CD4-positive, alpha-beta T cell treated with Interleukin-4 for 4 hours (primary cell): Measurements from ENCODE around the gene ANGPT4.

Source experiments
- DNase-seq: peaks from one replicate; pipeline ENCODE4 v3.0.0-alpha.2; 2020

Gene ANGPT4

DNA sequence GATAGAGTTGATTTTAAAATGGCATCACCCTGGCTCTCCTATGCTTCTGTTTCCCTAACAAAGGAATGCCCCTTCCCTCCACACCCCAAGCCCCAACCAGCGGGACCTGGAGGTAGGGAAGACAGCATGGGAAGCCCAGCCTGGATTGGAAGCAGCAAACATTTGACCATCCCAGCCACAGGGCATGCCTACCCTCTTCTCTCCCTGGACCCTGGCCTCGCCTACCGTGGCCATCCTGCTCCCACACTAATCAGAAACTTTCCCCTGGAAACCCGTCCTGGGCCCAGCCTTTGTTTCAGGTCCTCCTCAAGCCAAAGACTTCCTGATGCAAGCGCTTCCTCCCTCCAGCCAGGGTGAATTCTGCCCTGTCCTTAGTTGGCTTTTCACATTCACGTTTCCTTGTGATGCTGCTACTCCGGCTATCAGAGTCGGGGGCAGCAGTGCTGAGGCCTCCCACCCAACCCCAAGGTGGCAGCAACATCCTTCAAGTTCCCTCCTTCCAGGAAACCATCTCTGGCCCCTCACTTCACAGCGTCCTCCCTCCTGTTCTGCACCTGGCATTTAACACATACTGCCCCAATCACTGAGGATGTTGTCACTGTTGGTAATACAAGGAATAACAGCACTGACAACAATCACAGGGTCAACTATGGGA lies 18.2 kb upstream of the ANGPT4 start:
- no peak for DNase-seq

DNA sequence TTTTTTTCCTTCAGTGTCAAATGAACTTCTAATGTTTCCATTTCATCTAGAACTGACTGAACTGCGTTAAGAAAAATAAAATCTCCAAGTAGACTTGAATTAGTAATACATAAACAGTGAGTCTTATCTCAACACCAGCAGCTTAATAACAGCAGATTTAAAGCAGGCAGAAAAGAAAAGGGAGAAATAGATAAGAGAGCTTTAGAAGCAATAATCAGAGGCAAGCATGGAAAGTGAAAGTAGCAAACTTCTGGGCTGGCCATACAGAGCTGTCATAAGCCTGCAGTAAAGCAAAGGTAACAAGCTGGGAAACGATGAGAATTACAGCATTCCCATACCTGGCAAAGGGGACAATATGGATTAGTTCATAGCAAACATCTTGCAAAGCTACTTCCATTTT lies 16.9 kb upstream of the ANGPT4 start:
- DNase-seq = no peak

GRCh38 chr20:931401-931800 lies 15.3 kb upstream of the ANGPT4 start:
- DNase-seq = no peak

DNA sequence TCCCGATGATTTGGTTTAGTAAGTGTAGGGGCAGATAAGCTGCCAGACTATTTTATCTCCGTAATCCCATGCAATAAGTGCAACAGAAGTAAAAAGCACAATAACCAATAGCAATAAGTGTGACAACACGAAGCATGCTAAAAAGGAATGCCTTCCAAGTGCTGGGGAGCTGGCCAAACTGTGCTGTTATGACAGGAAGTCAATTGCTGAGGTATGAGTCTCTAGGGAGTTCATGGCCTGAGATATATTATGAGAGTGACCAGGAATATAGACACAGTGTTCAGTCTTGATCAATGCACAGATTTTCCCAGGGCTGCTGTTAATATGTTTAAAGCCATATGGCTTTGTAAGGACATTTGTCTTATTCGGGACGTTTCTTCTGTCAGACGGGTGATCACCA lies 10.5 kb upstream of the ANGPT4 start:
- DNase-seq = no peak

DNA sequence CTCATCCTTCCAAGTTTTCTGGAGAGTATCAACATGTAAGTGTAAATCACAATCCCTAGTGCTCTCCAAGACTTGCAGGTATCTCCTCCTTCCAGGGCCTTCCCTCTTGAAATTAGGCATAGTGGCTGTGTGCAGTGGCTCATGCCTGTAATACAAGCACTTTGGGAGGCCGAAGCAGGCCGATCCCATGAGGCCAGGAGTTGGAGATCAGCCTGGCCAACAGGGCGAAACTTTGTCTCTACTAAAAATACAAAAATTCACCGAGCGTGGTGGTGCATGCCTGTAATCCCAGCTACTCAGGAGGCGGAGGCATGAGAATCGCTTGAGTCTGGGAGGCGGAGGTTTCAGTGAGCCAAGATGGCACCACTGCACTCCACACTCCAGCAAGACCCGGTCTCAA lies 9.4 kb upstream of the ANGPT4 start:
- no peak for DNase-seq

- DNase-seq = no peak
Measured at GRCh38 chr20:924639-925038, 8.5 kb upstream of the ANGPT4 start.

DNA sequence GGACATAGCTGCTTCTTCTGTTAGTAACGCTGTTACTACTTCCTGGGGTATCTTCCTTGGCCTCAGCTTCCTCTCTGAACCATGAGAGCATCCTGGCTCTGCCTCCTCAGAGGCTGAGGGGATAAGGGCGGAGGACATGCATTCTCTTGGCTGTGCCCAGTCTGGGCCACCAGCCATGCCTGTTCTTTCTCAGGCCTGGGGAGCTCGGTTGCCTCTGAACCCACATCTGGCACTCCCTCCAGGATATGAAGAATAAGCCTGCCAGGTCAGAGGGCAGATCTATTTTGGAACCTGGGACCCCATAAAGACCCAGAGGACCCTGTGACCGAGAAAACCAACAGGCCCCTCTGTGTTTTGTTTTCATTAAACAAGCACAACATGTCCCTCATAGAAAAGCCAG lies 6.6 kb upstream of the ANGPT4 start:
- DNase-seq = no peak

DNA sequence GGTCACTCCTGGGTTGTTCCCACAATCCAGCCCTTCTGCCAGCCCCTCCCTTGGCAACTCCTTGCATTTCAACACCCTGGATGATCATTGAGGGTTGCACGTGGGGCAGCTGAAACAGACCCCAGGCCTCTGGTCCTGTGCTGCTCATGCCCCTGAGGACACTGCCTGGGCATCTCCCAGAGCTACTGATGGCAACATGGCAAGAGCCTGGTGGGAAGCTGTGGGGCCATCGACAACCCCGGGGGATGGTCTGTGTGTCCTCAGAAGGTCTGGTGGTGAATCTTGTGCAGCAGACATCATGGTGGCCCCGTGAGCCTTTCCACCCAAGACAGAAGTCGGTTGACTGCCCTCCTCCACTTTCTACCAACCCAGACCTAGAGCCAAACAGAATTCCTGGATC lies 4.9 kb upstream of the ANGPT4 start:
- no peak for DNase-seq

DNA sequence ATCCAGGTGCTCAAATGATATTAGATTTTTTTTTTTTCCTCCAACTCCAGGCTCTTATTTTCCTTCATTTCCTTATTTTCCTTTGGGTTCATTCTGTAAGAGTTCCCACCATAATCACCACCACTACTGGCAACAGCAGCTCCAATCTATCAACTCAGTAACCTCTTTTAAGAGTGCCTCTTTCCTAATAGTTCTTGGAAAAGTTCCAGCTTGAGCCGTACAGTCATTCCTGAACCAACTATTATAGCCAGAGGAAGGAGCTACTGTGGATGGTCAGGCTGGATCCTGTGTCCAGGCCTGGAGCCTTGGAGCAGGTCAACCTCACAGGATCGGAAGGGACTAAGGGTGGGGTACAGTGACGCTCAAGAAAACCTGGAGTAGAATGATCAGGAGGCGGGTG lies 4.2 kb upstream of the ANGPT4 start:
- no peak for DNase-seq

- no peak for DNase-seq
Measured at GRCh38 chr20:919491-919916, 3.4 kb upstream of the ANGPT4 start.

DNA sequence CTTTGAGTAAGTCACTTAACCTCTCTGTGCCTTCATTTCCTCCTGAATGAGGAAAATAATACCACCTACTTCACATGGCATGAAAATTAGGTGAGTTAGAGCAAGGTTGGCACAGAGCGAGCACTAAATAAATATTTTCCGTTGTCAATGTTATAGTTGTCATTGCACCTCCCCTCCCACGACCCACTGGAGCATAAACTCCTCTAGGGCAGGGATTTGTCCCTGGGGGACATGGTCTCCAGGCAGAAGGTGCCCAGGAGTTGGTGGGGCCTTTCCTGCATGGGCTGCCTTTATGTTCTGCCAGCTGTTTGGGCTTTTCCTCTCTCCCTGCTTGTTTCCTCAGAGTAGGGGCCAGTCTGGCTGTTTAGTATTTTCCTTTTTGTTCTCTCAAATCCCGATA lies 1.3 kb upstream of the ANGPT4 start:
- DNase-seq = no peak

DNA sequence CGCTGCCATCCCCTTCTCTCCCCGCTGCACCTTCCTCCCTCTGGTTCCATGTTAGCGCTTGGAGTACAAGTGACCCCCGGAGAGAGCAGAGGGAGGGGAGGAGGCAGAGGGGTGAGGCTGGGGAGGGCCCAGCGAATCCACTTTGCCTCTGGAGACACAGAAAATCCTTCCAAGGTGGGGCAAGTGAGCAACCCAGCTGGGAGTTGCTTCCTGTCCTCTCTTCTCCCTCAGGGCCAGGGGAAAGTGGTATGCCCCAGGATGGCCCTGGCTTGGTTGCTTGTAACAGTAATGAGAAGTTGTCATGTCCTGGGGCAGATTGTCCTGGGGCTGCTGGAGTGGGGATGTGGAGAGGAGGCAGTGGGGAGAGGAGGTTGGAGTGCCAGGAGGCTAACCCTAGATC lies 691 bp upstream of the ANGPT4 start:
- DNase-seq = no peak

DNA sequence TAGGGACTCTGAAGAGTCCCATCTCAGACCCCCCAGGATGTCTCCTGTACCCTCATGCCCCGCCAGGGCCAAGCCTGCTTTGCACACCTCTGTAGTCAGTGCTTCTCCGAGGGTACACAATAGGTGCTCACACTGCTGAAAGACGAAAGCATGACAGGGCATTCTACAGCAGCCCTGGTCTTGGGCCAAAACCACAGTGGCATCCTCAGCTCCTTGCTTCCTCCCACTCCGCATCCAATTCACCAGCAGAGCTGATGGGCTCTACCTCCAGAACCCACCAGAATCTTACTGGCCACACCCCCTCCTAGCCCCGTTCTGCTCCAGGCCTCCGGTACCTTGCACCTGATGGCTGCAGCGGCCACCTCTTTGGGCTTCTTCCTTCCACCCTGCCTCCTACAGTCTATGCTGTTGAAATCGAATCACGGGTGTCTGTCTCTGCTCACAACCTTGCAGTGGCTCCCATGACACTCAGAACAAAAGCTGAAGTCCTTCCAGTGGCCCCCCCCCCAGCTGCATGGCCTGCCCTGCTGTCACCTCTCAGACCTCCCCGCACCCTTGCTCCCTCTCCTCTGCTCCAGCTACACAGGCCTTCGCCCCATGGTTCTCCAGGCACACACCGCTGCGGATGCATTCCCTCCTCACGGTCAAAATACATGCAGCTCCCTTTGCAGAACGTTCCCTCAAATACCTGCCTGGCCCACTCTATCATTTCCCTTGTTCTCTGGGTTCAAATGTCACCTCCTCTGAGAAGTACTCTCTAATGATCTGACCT lies 1.2 kb downstream of the ANGPT4 start:
- no peak for DNase-seq

- no peak for DNase-seq
Measured at GRCh38 chr20:913306-913849, 2.8 kb downstream of the ANGPT4 start.

GRCh38 chr20:911882-912600 lies 4.1 kb downstream of the ANGPT4 start:
- DNase-seq = no peak

DNA sequence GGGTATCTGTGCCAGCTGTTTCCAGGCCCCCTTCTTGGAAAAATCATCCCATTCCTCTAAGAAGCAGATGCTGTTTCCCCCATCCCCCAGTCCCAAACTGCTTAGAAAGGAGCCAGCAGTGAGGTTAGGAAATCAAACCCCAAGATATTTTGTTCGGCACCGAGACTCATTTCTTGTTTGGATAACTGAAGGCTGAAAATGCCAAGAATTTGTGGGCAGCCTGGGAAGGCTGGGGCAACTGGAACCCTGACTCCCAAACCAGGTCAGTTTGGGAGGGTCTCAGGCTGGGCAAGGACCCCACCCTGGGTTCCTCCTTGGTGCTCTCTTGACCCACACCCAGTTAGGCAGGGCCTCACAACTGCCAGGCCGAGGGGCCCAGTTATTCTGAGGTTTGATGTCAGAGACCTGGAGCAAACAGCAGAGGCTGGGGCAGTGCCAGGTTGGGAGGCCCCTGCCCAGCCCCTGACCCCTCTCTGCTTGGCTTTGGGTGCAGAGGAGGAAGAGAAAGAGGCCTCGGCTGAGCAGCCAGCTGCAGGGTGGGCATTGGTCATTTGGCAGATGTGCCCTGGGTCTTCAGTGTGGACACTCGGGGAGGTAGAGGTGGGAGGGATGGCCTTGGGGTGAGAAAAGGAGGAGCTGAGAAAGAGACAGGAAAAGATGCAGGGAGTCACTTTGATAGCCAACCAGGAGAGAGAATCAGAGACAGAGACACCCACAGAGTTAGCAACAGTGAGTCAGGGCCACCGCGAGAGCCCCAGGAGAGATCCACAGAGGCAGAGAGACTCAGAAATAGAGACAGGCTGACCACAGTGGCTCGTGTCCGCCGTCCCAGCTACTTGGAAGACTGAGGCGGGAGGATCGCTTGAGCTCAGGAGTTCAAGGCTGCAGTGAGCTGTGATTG lies 5.0 kb downstream of the ANGPT4 start:
- no peak for DNase-seq

DNA sequence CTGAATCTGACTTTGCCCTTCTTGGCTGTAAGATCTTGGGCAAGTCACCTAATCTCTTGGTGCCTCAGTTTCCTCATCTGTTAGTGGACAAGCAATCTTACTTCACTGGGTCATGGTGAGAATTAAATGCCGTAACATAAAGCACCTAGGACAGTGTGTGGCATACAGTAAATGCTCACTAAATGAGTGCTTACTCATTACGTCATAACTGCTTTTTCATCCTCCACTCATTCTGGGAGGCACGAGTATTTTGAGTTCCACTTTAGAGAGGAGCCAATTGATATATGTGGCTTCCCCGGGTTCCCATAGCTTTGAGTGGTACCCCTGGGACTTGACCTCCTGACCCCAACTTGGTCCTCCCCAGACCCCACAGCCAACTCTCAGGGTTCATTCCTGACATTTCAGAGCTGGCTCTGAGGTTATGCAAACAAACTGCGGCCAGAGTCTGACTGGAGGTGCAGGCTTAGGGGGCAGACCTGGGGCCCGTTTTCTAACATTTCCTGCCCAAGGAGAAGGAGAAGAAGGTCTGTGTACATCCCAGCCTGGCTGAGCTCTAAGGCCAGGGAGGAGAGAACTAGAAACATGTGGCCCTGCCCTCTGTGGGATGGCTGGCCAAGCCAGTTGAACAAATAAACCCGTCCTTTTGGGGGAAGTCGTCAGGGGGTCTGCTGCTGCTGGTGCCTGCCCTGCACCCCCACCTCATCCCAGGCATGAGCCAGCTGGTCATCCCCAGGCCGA lies 5.8 kb downstream of the ANGPT4 start:
- DNase-seq = no peak

- no peak for DNase-seq
Measured at GRCh38 chr20:909641-910040, 6.5 kb downstream of the ANGPT4 start.

DNA sequence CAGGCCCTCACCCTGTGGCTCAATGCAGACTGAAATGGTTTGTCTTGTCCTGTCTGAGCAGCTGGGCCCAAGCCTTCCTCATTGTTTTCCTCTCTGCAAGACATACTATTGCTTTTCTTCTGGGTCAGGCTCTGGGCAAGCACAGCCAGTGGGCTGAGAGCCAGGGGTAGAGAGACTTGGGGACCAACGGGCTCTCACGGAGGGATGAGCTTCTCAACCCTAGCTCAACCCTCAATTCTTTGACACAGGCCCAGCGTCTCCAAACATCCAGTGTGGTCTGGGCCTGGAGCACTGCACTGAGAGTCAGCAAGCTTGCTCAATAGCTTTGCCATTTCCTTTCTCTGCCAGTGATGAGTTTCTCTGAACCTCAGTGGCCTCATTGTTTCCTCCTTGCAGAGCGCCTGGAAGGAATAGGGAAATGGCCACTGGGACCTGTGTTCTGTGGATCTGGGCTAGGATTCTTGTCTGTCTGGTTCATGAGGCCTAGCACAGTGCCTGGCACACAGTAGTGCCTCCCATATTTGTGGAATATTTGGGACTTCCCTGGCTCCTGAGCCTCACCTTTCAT lies 9.3 kb downstream of the ANGPT4 start:
- DNase-seq = no peak

DNA sequence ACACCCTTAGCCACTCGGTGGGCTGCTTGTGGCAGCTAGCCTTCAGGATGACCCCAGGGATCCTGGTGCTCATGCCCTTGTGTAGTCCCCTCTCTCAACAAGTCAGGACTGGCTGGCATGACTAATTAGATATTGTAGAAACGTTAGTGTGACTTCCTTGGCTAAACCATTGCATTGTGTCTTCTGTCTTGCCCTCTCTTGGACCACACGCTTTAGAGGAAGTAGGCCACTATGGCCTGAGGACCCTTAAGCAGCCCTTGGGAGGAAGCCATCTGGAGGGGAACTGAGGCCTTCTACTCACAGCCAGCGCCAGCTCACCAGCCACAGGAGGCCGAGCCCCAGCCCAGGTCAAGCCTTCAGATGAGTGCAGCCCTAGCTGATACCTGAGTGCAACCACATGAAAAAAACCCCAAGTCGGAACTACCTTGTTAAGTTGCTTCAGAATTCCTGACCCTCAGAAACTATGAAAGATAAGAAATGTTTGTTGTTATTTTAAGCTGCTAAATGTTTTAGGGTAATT lies 10.1 kb downstream of the ANGPT4 start:
- no peak for DNase-seq

- no peak for DNase-seq
Measured at GRCh38 chr20:905396-905961, 10.7 kb downstream of the ANGPT4 start.
